Breast epithelium (tissue), 4 donors: ENCODE data around the gene TJAP1. TPM values are rescaled to one million over a fixed set of nuclear protein-coding genes. Genes with fewer than 3 reads are reported as not detected.
"Not testable (repeated sequence)": the region's sequence is repeated elsewhere in the genome, so short reads cannot be mapped to it uniquely, and the experiment has no call there.

Experiments used
- DNase-seq, 2 donors: peaks; one replicate each; pipeline ENCODE4 v3.0.0-alpha.2; 2019; ENCODE audit warnings: low spot score in 2 of 2
- H3K27ac ChIP-seq, 2 donors: fragments of 200-600 bp; sonication (generic) in 1 of 2; one replicate each; pipeline ENCODE4 v1.5.1; 2016 to 2019; ENCODE audit warnings: mild to moderate bottlenecking in 1 of 2
- H3K27me3 ChIP-seq, 2 donors: fragments of 200-600 bp; sonication (generic) in 1 of 2; one replicate each; pipeline versions ENCODE4 v1.5.1 to v1.6.0; 2017 to 2019; ENCODE audit warnings: control low read depth in 1 of 2, mild to moderate bottlenecking in 1 of 2
- H3K36me3 ChIP-seq: fragments of 200-600 bp; one replicate; pipeline ENCODE4 v1.5.1; 2019
- H3K4me1 ChIP-seq, 2 donors: fragments of 200-600 bp; sonication (generic); one replicate each; pipeline ENCODE4 v1.5.1; 2016 to 2019; ENCODE audit warnings: control low read depth in 1 of 2
- H3K4me3 ChIP-seq, 3 donors: fragments of 200-600 bp; sonication (generic); 1 replicate in 2 of 3; 2 replicates in 1 of 3; pipeline ENCODE4 v1.5.1; 2016 to 2019; ENCODE audit warnings: mild to moderate bottlenecking in 3 of 3, moderate library complexity in 2 of 3
- H3K9me3 ChIP-seq, 2 donors: fragments of 200-600 bp; sonication (generic) in 1 of 2; one replicate each; pipeline ENCODE4 v1.5.1; 2016 to 2019; ENCODE audit warnings: control low read depth in 1 of 2
- POLR2A ChIP-seq: fragments of 450-650 bp; IDR thresholded peaks from one replicate; pipeline ENCODE4 v1.6.1; 2016; ENCODE audit warnings: antibody characterized with exemption, mild to moderate bottlenecking, moderate library complexity
- POLR2AphosphoS5 ChIP-seq, 3 donors: sonication (generic); formaldehyde crosslinking; IDR thresholded peaks; one replicate each; pipeline ENCODE4 v1.6.1; 2017; ENCODE audit warnings: antibody characterized with exemption in 3 of 3
- intact Hi-C: fragments of 100-400 bp; cut with DNase I; formaldehyde crosslinking; loops from one replicate; pipeline ENCODE4 v1.15.1; 2023; ENCODE audit warnings: low total_unique reads
- total RNA-seq, 3 donors: library from RNA; depleted of rRNA; stranded (reverse); fragments of >200 nt; gene quantifications; one replicate each; pipeline ENCODE4 v1.1.0, GENCODE V29; 2016
- TF ChIP-seq, protein P1 (sequence below), 3 donors: fragments of 450-650 bp; IDR thresholded peaks; one replicate each; pipeline ENCODE4 v1.5.1; 2016 to 2017; ENCODE audit warnings: antibody characterized with exemption in 3 of 3, mild to moderate bottlenecking in 3 of 3, moderate library complexity in 3 of 3

Gene TJAP1
- total RNA-seq, 3 donors from 2014 or later: 18.6 to 21.8 (median 21.3) TPM

DNA sequence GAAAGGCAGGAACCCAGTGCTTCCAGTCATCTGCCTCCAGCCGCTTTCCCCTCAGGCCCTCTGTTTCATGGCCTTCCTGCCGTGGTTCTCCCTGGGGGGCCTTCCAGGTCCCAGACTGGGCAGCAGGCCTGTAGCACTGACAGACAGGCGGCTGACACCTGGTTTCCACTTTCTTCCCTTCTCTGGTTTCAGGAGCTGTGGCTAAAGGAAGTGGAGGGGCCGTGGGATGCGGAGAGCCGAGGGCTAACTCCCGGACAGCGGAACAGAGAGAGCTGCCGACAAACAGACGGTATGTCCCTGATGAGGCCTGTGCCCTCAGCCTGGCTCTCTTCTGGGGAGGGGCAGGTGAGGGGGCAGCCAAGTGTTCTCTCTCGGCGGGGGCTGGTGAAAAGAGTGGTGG is 20.3 kb downstream of the TJAP1 start:
- intact Hi-C loops: no loop called here
- peaks cover 0 to 5% of the 10 kb centered on the region in 2 donors for H3K4me1 ChIP-seq
- no peak for TF ChIP-seq POLR2A
- TF ChIP-seq, protein P1, sequence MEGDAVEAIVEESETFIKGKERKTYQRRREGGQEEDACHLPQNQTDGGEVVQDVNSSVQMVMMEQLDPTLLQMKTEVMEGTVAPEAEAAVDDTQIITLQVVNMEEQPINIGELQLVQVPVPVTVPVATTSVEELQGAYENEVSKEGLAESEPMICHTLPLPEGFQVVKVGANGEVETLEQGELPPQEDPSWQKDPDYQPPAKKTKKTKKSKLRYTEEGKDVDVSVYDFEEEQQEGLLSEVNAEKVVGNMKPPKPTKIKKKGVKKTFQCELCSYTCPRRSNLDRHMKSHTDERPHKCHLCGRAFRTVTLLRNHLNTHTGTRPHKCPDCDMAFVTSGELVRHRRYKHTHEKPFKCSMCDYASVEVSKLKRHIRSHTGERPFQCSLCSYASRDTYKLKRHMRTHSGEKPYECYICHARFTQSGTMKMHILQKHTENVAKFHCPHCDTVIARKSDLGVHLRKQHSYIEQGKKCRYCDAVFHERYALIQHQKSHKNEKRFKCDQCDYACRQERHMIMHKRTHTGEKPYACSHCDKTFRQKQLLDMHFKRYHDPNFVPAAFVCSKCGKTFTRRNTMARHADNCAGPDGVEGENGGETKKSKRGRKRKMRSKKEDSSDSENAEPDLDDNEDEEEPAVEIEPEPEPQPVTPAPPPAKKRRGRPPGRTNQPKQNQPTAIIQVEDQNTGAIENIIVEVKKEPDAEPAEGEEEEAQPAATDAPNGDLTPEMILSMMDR (IDR thresholded peaks at IDR 0.05): no peak
- no peak for TF ChIP-seq POLR2AphosphoS5 (IDR thresholded peaks at IDR 0.05)
- peaks cover 4% of the 10 kb centered on the region for H3K36me3 ChIP-seq
- H3K9me3 ChIP-seq: no peaks in the 10 kb centered on the region
- peak overlapping the region; percentile 58 to 68 for H3K27ac ChIP-seq
- no peak for DNase-seq
- H3K27me3 ChIP-seq: no peaks in the 10 kb centered on the region
- H3K4me3 ChIP-seq: no peak overlapping the region

DNA sequence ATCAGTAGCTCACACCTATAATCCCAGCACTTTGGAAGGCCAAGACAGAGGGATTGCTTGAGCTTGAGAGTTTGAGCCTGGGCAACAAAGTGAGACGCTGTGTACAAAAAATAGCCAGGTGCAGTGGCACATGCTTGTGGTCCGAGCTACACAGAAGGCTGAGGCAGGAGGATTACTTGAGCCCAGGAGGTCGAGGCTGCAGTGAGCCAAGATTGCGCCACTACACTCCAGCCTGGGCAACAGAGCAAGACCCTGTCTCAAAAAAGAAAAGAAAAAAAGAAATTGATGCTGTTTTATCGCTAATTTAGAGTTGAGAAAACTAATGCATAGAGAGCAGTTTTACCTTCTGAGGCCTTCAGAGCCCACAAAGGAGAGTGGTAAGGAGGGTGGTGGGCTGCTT is 20.9 kb downstream of the TJAP1 start:
- H3K4me3 ChIP-seq, H3K4me1 ChIP-seq, H3K36me3 ChIP-seq, H3K27me3 ChIP-seq, H3K9me3 ChIP-seq, DNase-seq, intact Hi-C loops: not testable (repeated sequence)
- peak overlapping the region in 1 of 2 donors; percentile 58 for H3K27ac ChIP-seq

DNA sequence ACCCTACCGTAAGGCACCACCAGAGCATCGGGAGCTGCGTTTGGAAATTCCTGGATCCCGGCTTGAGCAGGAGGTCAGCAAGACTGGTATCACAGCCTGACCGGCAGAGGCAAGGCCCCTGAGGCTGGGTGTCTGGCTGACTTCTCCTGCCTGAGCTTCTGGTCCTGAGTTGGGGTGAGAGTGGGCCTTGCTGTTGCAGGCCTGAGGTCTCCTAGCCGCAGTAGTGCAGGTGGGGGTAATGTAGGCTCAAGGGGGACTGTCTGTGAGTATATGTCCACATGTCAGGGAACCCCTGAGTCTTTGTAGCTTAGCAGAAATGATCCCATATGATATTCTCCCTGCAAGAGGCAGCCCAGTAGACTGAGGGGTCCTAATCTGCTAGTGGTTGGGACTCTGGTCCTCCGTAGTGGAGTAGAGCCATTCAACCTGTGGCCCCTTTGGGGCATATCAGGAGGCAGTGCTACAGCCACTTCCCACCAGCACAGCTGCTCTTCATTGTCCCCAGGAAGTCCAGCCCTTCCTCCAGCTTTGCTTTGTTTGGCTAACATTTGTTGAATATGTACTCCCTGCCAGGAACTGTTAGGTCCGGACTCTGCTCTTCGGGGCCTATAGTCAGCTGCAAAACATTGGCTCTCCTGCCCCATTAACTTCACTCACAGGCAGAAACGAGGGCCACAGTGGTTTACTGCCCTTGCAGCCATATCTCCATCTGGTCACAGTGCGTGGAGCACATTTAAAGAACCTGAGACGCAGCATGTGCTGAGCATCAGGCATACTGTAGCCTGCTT is 21.9 kb downstream of the TJAP1 start:
- Histone ChIP-seq H3K27me3 (no peaks in the 10 kb centered on the region), H3K4me3 (no peak overlapping the region), H3K27ac (peak overlapping the region in 1 of 2 donors; percentile 50), H3K9me3 (no peaks in the 10 kb centered on the region), H3K36me3 (peaks cover 4% of the 10 kb centered on the region), H3K4me1 (peaks cover 0 to 5% of the 10 kb centered on the region in 2 donors)
- DNase-seq: no peak
- intact Hi-C loops: no loop called here
- TF ChIP-seq, protein P1 (IDR thresholded peaks at IDR 0.05): no peak
- TF ChIP-seq POLR2A: no peak
- TF ChIP-seq POLR2AphosphoS5 (IDR thresholded peaks at IDR 0.05): no peak

DNA sequence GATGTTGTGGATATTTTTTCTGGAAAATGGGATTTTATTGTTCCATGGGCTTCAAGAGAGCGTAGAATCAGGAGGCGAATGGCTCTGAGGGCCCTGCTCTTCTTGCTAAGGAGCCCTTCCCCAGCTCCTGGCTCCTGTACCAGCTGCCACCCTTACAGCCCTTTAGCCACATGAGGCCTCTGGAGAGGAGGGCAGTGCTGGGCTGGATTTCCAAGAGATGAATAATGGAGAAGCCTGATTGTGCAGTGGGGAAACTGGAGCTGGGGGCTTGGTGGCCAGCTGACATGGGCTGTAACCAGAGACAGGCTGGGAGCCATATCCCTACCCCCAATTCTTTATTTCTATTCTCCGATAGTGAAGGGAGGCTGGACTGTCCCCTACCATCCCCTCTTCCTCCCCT is 23.6 kb downstream of the TJAP1 start:
- TF ChIP-seq POLR2AphosphoS5 (IDR thresholded peaks at IDR 0.05): no peak
- no peaks in the 10 kb centered on the region for H3K27me3 ChIP-seq
- no peak for DNase-seq
- H3K9me3 ChIP-seq: no peaks in the 10 kb centered on the region
- H3K27ac ChIP-seq: no peak overlapping the region
- peaks cover 4% of the 10 kb centered on the region for H3K36me3 ChIP-seq
- H3K4me3 ChIP-seq: no peak overlapping the region
- H3K4me1 ChIP-seq: peaks cover 0 to 5% of the 10 kb centered on the region in 2 donors
- intact Hi-C loops: loop anchor here (10.0 kb wide), 2 partner anchors 46 to 136 kb away; partner anchors contain the start of genes DLK2 and ZNF318

DNA sequence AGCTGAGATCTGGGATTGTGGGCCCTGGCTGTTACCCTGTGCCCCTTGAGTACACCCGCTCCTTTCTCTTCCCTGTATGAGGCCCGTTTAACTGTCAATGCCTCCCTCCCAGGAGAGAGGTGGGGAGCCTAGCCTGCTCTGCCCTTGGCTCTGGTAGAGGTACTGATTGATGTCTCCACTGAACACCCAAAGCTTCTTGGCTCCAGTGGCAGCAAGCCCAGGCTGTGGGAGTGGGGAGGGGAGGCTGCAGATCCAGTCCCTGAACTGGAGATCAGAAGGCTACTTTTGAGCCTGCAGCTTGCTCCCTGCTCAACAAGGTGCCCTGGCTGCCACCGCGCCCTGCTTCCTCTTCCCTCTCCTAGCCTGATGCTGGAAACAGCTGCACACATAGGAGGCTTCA is 25.3 kb downstream of the TJAP1 start:
- peaks cover 4% of the 10 kb centered on the region for H3K36me3 ChIP-seq
- TF ChIP-seq, protein P1 (IDR thresholded peaks at IDR 0.05): no peak
- TF ChIP-seq POLR2A: no peak
- no peak for TF ChIP-seq POLR2AphosphoS5 (IDR thresholded peaks at IDR 0.05)
- intact Hi-C loops: loop anchor here (10.0 kb wide), 2 partner anchors 48 to 138 kb away; partner anchors contain the start of genes DLK2 and ZNF318

DNA sequence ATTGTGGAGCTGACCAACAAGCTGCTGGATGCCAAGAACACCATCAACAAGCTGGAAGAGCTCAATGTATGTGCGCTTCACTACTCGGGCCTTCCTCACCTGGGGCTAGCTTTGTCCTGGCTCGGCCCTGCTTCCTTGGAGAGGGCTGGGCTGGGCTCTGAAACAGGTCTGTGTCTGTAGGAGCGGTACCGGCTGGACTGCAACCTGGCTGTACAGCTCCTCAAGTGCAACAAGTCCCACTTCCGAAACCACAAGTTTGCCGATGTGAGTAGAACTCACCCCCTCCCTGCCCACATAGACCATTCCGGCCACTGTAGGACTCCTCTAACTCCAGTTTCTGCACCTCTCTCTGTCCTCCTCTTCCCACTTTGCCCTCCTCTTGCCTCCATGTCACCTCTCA is 26.1 kb downstream of the TJAP1 start:
- H3K4me3 ChIP-seq: no peak overlapping the region
- no peak for TF ChIP-seq POLR2A
- TF ChIP-seq POLR2AphosphoS5 (IDR thresholded peaks at IDR 0.05): no peak
- TF ChIP-seq, protein P1 (IDR thresholded peaks at IDR 0.05): no peak
- H3K9me3 ChIP-seq: no peaks in the 10 kb centered on the region
- H3K36me3 ChIP-seq: peaks cover 4% of the 10 kb centered on the region
- no peak overlapping the region for H3K27ac ChIP-seq
- no peak for DNase-seq
- intact Hi-C loops: loop anchor here (10.0 kb wide), 2 partner anchors 49 to 139 kb away; partner anchors contain the start of genes DLK2 and ZNF318
- H3K4me1 ChIP-seq: no peaks in the 10 kb centered on the region
- H3K27me3 ChIP-seq: no peaks in the 10 kb centered on the region

More for the DNA sequence above, 25.3 kb downstream of the TJAP1 start:
- Histone ChIP-seq H3K4me1 (no peaks in the 10 kb centered on the region), H3K4me3 (no peak overlapping the region), H3K9me3 (no peaks in the 10 kb centered on the region), H3K27ac (no peak overlapping the region), H3K27me3 (no peaks in the 10 kb centered on the region)
- DNase-seq: no peak
